EH (cell line): ENCODE measurements around the gene SEMA7A.
"Not testable (repeated sequence)": the region's sequence is repeated elsewhere in the genome, so short reads cannot be mapped to it uniquely, and the experiment has no call there.

ENCODE experiments used
- DNase-seq: peaks from one replicate; pipeline ENCODE4 v3.0.0-alpha.2; 2015; ENCODE audit warnings: low read depth

SEMA7A gene

GRCh38 chr15:74433592-74434262 is at the start of gene SEMA7A:
Gene SEMA7A, minus strand, starts transcription at chr15:74433958. Its CDS starts 40 bp downstream, at chr15:74433918.
- DNase-seq: peak; percentile 89

- peak; percentile 26 for DNase-seq
Measured at GRCh38 chr15:74482661-74483060, 48.9 kb upstream of the SEMA7A start.

- DNase-seq: not testable (repeated sequence)
Measured at GRCh38 chr15:74480364-74480763, 46.6 kb upstream of the SEMA7A start.

GRCh38 chr15:74471621-74472020 is 37.9 kb upstream of the SEMA7A start:
- DNase-seq: not testable (repeated sequence)

- DNase-seq: no peak
Measured at GRCh38 chr15:74470631-74471395, 37.1 kb upstream of the SEMA7A start.

- DNase-seq: no peak
Measured at GRCh38 chr15:74468341-74469032, 34.7 kb upstream of the SEMA7A start.

- DNase-seq: no peak
Measured at GRCh38 chr15:74466570-74466969, 32.8 kb upstream of the SEMA7A start.

GRCh38 chr15:74464897-74465296 is 31.1 kb upstream of the SEMA7A start:
- DNase-seq: no peak

GRCh38 chr15:74464216-74464615 is 30.5 kb upstream of the SEMA7A start:
- no peak for DNase-seq

GRCh38 chr15:74463634-74464033 is 29.9 kb upstream of the SEMA7A start:
- no peak for DNase-seq

- DNase-seq: peak; percentile 15
Measured at GRCh38 chr15:74461847-74462511, 28.2 kb upstream of the SEMA7A start.

- peak; percentile 97 for DNase-seq
Measured at GRCh38 chr15:74460871-74461846, 27.4 kb upstream of the SEMA7A start, which contains the start of gene UBL7. Gene UBL7, minus strand, starts transcription at chr15:74461160. Its CDS starts 2,293 bp downstream, at chr15:74458867.

- no peak for DNase-seq
Measured at GRCh38 chr15:74460298-74460697, 26.5 kb upstream of the SEMA7A start.

GRCh38 chr15:74459798-74460197 is 26.0 kb upstream of the SEMA7A start:
- not testable (repeated sequence) for DNase-seq

GRCh38 chr15:74458473-74458872 is 24.7 kb upstream of the SEMA7A start:
- no peak for DNase-seq

GRCh38 chr15:74457036-74457435 is 23.3 kb upstream of the SEMA7A start:
- DNase-seq: not testable (repeated sequence)

GRCh38 chr15:74454764-74455500 is 21.2 kb upstream of the SEMA7A start:
- no peak for DNase-seq

GRCh38 chr15:74453925-74454763 is 20.4 kb upstream of the SEMA7A start:
- DNase-seq: peak; percentile 32
